ENCODE data around the gene CHL1.

CHL1 gene

DNA sequence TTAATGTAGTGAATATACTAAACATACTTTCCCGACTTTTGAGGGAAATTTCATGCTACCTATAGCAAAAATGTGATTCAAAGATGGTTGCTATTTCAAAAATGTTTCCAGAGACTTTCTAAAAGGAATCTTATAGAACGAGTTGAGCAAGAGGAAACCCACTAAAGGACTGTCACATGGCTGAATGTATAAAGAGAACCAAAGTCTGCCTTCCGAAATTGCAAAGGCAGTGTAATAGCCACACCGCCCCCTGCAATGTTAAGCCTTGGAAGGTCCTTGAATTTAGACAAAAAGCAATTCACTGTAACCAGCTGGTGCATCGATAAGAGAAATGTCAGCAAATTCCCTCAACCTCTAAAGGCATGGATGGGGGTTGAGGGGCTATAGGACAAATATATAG lies 142.8 kb downstream of the CHL1 start:
- H3K27ac ChIP-seq: no peak overlapping the region
- TF ChIP-seq CTCF (conservative IDR thresholded peaks at IDR 0.05): no peak
- no peak for TF ChIP-seq ZFX (IDR thresholded peaks at IDR 0.05)

DNA sequence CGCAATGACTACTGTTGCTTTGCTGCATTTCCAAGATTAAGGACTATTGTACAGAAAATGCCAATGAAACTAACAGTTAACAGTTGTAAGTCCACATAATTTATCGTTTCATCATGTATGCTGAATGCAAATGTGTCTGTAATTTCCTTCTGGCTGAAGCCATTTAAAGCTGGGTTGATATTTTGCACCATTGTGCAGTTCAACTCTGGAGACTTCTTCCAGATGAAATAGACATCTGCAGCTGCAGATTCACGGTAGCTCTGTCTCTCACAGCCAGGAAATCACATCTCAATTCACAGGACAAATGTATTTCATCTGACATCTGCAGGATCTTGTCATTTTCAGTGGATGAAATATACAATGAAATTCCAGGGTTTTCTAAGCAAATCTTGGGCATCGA lies 145.4 kb downstream of the CHL1 start:
- no peak overlapping the region for H3K27ac ChIP-seq
- TF ChIP-seq CTCF (conservative IDR thresholded peaks at IDR 0.05) (no peak), ZFX (IDR thresholded peaks at IDR 0.05) (no peak)

DNA sequence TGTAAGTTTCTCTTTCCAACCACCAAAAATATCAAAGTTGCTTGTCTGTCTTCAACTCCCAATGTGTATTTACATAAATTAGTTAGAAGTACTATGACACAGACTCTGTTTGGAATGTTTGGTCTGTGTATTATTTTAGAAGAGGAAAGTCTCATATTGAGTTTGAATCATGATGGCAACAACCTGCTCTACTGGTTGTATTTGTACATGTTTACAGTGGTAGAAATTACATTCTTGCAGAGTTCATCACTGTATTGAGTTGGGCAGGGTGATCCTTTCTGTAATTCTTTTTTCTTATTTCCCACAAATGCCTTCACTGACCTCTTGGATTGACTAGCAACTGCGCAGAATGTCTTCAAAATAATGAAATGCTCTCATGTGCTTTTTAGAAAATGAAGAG lies 149.6 kb downstream of the CHL1 start:
- TF ChIP-seq CTCF (conservative IDR thresholded peaks at IDR 0.05): no peak
- no peak for TF ChIP-seq ZFX (IDR thresholded peaks at IDR 0.05)
- H3K27ac ChIP-seq: no peak overlapping the region

DNA sequence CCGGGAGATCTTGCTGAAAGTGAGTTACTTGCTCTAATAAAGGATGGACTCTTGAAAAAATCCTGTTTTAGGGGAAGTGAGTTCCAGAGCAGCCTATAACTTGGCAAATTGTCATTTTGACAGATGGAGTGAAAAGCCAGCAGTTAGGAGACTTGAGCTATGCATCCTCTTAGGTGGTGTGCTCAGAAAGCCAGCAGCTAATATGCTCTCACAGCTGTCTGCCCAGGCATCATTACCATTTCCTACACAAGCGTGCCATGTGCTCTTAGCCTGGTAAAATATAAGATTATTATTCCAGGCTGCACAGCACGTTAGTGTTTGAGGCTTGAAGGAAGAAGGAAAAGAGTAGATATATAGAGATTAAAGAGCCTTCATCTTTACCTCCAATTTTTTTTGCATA lies 151.0 kb downstream of the CHL1 start:
- TF ChIP-seq CTCF (conservative IDR thresholded peaks at IDR 0.05) (no peak), ZFX (IDR thresholded peaks at IDR 0.05) (no peak)
- no peak overlapping the region for H3K27ac ChIP-seq

- H3K27ac ChIP-seq: no peak overlapping the region
- TF ChIP-seq CTCF (conservative IDR thresholded peaks at IDR 0.05) (no peak), ZFX (IDR thresholded peaks at IDR 0.05) (no peak)
Observed at GRCh38 chr3:350871-351371, 154.4 kb downstream of the CHL1 start.

GRCh38 chr3:352599-352998 lies 156.0 kb downstream of the CHL1 start:
- no peak overlapping the region for H3K27ac ChIP-seq
- TF ChIP-seq CTCF (conservative IDR thresholded peaks at IDR 0.05) (no peak), ZFX (IDR thresholded peaks at IDR 0.05) (no peak)

DNA sequence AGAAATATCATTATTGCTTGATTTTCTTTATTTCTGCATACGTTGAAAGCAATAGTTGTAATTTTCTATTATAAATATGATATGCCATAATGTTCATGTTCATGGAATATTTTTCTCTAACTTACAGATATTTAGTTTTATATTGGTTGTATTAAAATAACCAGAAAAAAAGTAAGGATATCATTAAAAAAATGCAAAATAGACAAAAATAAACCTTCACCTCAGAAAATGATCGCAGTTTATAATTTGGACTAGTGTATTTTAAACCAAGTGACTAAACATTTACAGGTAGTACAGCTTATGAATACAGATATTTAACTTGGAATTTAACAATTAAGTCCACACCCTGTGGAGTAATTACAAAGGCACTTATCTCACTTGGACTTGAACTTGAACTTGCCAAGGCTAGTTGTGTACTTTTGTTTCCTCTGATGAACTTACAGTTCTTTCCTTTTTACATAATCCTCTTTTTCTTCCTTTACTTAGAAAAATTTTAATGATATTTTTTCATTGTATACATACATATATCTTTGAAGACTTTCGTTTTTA lies 156.7 kb downstream of the CHL1 start:
- TF ChIP-seq ZFX (IDR thresholded peaks at IDR 0.05): no peak
- no peak for TF ChIP-seq CTCF (conservative IDR thresholded peaks at IDR 0.05)
- H3K27ac ChIP-seq: no peak overlapping the region

Measured in C4-2B (cell line).